ENCODE data around the gene UBQLN2.
"Not testable (repeated sequence)": the region's sequence is repeated elsewhere in the genome, so short reads cannot be mapped to it uniquely, and the experiment has no call there.

UBQLN2 gene

GRCh38 chrX:56569378-56570057 lies 6.1 kb downstream of the UBQLN2 start:
- Histone ChIP-seq H3K36me3 (ENCODE audit: insufficient read depth, low read length) (no peaks in the 10 kb centered on the region), H3K27ac (ENCODE audit: low read depth, low read length) (no peak overlapping the region), H3K4me1 (ENCODE audit: control insufficient read depth, insufficient read depth, low read length, unreplicated experiment) (peaks cover 13% of the 10 kb centered on the region), H3K27me3 (ENCODE audit: insufficient read depth, low read length) (no peaks in the 10 kb centered on the region), H3K4me3 (ENCODE audit: low read depth, low read length) (no peak overlapping the region), H2AFZ (ENCODE audit: low read length, unreplicated experiment) (no peak overlapping the region), H3K79me2 (ENCODE audit: control insufficient read depth, insufficient read depth, low read length, unreplicated experiment) (peaks cover 42% of the 10 kb centered on the region)

DNA sequence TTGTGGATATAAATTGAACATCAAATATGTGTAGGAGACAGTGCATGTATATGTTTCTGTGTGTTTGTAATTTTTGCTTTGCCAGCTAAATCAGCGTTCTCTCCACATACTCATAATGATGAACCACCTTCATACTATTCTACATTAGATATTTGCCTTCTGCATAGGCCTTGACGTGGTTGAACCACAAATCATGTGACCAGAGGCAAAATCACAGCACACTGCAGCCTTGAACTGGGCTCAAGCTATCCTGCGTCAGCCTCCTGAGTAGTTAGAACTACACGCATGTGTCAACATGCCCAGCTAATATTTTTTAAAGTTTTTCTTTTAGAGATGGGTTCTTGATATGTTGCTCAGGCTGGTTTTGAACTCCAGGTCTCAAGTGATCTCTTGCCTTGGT lies 9.5 kb downstream of the UBQLN2 start:
- Histone ChIP-seq H3K4me1 (ENCODE audit: control insufficient read depth, insufficient read depth, low read length, unreplicated experiment) (peaks cover 14% of the 10 kb centered on the region), H3K27ac (ENCODE audit: low read depth, low read length) (no peak overlapping the region), H3K36me3 (ENCODE audit: insufficient read depth, low read length) (no peaks in the 10 kb centered on the region), H3K27me3 (ENCODE audit: insufficient read depth, low read length) (no peaks in the 10 kb centered on the region), H3K79me2 (ENCODE audit: control insufficient read depth, insufficient read depth, low read length, unreplicated experiment) (peaks cover 12% of the 10 kb centered on the region), H2AFZ (ENCODE audit: low read length, unreplicated experiment) (no peak overlapping the region), H3K4me3 (ENCODE audit: low read depth, low read length) (no peak overlapping the region)

DNA sequence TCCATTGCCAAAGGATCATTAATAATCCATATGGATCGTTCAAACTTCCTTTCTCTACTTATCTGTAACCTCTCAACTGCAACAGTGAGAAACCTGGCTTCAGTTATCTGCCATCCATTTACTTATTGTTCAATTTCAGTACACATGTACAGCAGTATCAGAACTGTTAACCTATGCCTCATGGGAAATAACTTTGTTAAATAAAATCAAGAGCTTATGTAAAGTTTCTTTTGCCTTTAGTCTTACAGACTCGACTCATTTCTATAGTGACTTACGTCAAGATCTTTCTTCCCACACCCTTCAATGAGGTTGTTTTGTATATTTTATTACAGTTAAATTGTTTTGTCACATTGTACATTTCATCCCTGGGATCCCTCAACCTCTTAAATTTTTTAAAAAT lies 11.4 kb downstream of the UBQLN2 start:
- Histone ChIP-seq H3K4me1 (ENCODE audit: control insufficient read depth, insufficient read depth, low read length, unreplicated experiment) (peaks cover 9% of the 10 kb centered on the region), H3K36me3 (ENCODE audit: insufficient read depth, low read length) (no peaks in the 10 kb centered on the region), H3K79me2 (ENCODE audit: control insufficient read depth, insufficient read depth, low read length, unreplicated experiment) (no peaks in the 10 kb centered on the region), H3K4me3 (ENCODE audit: low read depth, low read length) (no peak overlapping the region), H3K27ac (ENCODE audit: low read depth, low read length) (no peak overlapping the region), H2AFZ (ENCODE audit: low read length, unreplicated experiment) (peak overlapping the region; percentile 38), H3K27me3 (ENCODE audit: insufficient read depth, low read length) (no peaks in the 10 kb centered on the region)

GRCh38 chrX:56576721-56577120 lies 13.3 kb downstream of the UBQLN2 start:
- H3K4me1 ChIP-seq (ENCODE audit: control insufficient read depth, insufficient read depth, low read length, unreplicated experiment) = peaks cover 9% of the 10 kb centered on the region
- H3K36me3 ChIP-seq (ENCODE audit: insufficient read depth, low read length) = no peaks in the 10 kb centered on the region

DNA sequence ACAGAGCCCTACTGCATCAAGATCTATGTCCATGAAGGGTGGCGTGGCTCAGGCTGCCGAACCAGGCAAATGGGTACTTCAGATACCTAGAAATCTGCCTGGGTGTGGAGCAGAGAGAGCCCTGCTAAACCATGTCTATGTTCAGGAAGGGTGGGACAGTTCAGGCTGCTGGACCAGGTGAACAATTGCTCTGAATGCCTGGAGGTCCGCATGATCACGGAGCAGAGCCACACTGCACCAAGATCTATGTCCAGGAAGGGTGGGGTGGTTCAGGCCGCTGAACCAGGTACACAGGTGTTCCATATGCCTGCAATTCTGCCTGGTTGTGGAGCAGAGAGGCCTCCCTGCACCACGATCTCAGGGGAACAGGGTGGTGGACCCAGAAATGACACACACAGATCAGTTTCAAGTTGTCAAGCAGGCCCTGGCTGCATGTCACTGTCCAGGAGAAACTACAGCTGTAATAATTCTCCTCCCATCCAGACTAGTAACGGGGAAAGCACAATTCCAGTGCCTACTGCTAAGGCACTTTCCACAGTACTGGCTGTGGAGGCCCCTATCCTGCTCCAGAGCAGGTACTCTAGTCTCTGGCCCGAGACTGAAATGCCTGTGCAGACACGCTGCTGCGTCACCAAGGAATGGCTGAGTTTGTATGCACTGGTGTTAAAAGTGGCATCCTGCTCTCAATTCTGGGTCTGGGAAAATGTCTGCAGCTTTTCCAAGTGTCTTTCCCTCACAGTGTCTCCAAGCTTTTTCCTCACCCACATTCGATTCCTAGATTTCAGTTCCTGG lies 25.2 kb downstream of the UBQLN2 start:
- no peaks in the 10 kb centered on the region for H3K27me3 ChIP-seq (ENCODE audit: insufficient read depth, low read length)
- no peak overlapping the region for H3K27ac ChIP-seq (ENCODE audit: low read depth, low read length)
- no peaks in the 10 kb centered on the region for H3K36me3 ChIP-seq (ENCODE audit: insufficient read depth, low read length)
- no peaks in the 10 kb centered on the region for H3K79me2 ChIP-seq (ENCODE audit: control insufficient read depth, insufficient read depth, low read length, unreplicated experiment)
- no peaks in the 10 kb centered on the region for H3K4me1 ChIP-seq (ENCODE audit: control insufficient read depth, insufficient read depth, low read length, unreplicated experiment)
- no peak overlapping the region for H2AFZ ChIP-seq (ENCODE audit: low read length, unreplicated experiment)
- no peak overlapping the region for H3K4me3 ChIP-seq (ENCODE audit: low read depth, low read length)

More at GRCh38 chrX:56576721-56577120, 13.3 kb downstream of the UBQLN2 start:
- Histone ChIP-seq H3K4me3 (ENCODE audit: low read depth, low read length) (no peak overlapping the region), H3K79me2 (ENCODE audit: control insufficient read depth, insufficient read depth, low read length, unreplicated experiment) (no peaks in the 10 kb centered on the region), H2AFZ (ENCODE audit: low read length, unreplicated experiment) (no peak overlapping the region), H3K27me3 (ENCODE audit: insufficient read depth, low read length) (no peaks in the 10 kb centered on the region), H3K27ac (ENCODE audit: low read depth, low read length) (no peak overlapping the region)

- H3K4me3 ChIP-seq (ENCODE audit: low read depth, low read length); H3K27me3 ChIP-seq (ENCODE audit: insufficient read depth, low read length); H3K36me3 ChIP-seq (ENCODE audit: insufficient read depth, low read length); H3K4me1 ChIP-seq (ENCODE audit: control insufficient read depth, insufficient read depth, low read length, unreplicated experiment); H3K27ac ChIP-seq (ENCODE audit: low read depth, low read length); H2AFZ ChIP-seq (ENCODE audit: low read length, unreplicated experiment); H3K79me2 ChIP-seq (ENCODE audit: control insufficient read depth, insufficient read depth, low read length, unreplicated experiment): not testable (repeated sequence)
Observed at GRCh38 chrX:56591830-56592229, 28.4 kb downstream of the UBQLN2 start.

DNA sequence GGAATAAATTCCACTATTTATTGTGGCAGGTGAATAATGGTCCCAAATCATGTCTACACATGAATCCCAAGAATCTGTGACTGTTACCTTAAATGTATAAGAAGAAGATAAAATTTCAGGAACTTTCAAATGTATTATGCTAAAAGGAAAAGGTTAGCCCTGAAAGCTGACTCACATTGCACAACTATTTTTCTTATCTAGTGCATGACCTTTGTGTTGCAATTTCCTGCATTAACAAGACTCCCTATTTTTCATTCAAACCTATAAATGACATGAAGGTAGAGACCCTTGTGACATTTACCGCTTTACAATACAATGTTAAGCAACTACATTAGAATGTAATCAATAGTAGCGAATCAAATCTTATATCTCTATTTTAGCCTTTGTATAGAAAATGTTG lies 36.7 kb downstream of the UBQLN2 start:
- H3K4me3 ChIP-seq (ENCODE audit: low read depth, low read length) = no peak overlapping the region
- no peaks in the 10 kb centered on the region for H3K27me3 ChIP-seq (ENCODE audit: insufficient read depth, low read length)
- peaks cover 4% of the 10 kb centered on the region for H3K4me1 ChIP-seq (ENCODE audit: control insufficient read depth, insufficient read depth, low read length, unreplicated experiment)
- no peak overlapping the region for H3K27ac ChIP-seq (ENCODE audit: low read depth, low read length)
- H3K36me3 ChIP-seq (ENCODE audit: insufficient read depth, low read length) = no peaks in the 10 kb centered on the region
- H3K79me2 ChIP-seq (ENCODE audit: control insufficient read depth, insufficient read depth, low read length, unreplicated experiment) = no peaks in the 10 kb centered on the region
- H2AFZ ChIP-seq (ENCODE audit: low read length, unreplicated experiment) = no peak overlapping the region

DNA sequence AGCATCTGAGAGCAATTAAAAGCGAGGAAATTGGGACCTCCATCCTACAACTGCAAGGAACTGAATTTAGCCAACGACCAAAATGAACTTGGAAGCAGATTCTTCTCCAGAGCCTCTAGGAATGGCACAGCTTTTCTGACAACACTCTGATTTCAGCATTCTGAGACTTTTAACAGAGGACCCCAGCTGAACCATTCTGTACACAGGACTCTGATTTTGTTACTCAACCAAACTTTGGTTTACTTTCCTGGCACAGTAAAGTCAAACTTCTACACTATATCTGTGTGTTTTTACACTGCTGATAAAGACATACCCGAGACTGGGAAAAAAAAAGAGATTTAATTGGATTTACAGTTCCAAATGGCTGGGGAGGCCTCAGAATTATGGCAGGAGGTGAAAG lies 37.6 kb downstream of the UBQLN2 start:
- H3K36me3 ChIP-seq (ENCODE audit: insufficient read depth, low read length) = no peaks in the 10 kb centered on the region
- no peaks in the 10 kb centered on the region for H3K27me3 ChIP-seq (ENCODE audit: insufficient read depth, low read length)
- no peaks in the 10 kb centered on the region for H3K79me2 ChIP-seq (ENCODE audit: control insufficient read depth, insufficient read depth, low read length, unreplicated experiment)
- H3K4me1 ChIP-seq (ENCODE audit: control insufficient read depth, insufficient read depth, low read length, unreplicated experiment) = peaks cover 4% of the 10 kb centered on the region
- H3K27ac ChIP-seq (ENCODE audit: low read depth, low read length) = no peak overlapping the region
- H2AFZ ChIP-seq (ENCODE audit: low read length, unreplicated experiment) = no peak overlapping the region
- H3K4me3 ChIP-seq (ENCODE audit: low read depth, low read length) = no peak overlapping the region

- Histone ChIP-seq H3K27ac (ENCODE audit: low read depth, low read length) (no peak overlapping the region), H3K27me3 (ENCODE audit: insufficient read depth, low read length) (no peaks in the 10 kb centered on the region), H3K79me2 (ENCODE audit: control insufficient read depth, insufficient read depth, low read length, unreplicated experiment) (no peaks in the 10 kb centered on the region), H3K4me1 (ENCODE audit: control insufficient read depth, insufficient read depth, low read length, unreplicated experiment) (no peaks in the 10 kb centered on the region), H2AFZ (ENCODE audit: low read length, unreplicated experiment) (no peak overlapping the region), H3K36me3 (ENCODE audit: insufficient read depth, low read length) (no peaks in the 10 kb centered on the region), H3K4me3 (ENCODE audit: low read depth, low read length) (no peak overlapping the region)
Observed at GRCh38 chrX:56615282-56615681, 51.9 kb downstream of the UBQLN2 start.
